GM04503 (cell line): ENCODE results near the gene MYRFL.
"Not testable (repeated sequence)": the region's sequence is repeated elsewhere in the genome, so short reads cannot be mapped to it uniquely, and the experiment has no call there.

ENCODE experiments used
- DNase-seq: peaks from one replicate; pipeline ENCODE4 v3.0.0-alpha.2; 2012; ENCODE audit warnings: low read depth

MYRFL gene

DNA sequence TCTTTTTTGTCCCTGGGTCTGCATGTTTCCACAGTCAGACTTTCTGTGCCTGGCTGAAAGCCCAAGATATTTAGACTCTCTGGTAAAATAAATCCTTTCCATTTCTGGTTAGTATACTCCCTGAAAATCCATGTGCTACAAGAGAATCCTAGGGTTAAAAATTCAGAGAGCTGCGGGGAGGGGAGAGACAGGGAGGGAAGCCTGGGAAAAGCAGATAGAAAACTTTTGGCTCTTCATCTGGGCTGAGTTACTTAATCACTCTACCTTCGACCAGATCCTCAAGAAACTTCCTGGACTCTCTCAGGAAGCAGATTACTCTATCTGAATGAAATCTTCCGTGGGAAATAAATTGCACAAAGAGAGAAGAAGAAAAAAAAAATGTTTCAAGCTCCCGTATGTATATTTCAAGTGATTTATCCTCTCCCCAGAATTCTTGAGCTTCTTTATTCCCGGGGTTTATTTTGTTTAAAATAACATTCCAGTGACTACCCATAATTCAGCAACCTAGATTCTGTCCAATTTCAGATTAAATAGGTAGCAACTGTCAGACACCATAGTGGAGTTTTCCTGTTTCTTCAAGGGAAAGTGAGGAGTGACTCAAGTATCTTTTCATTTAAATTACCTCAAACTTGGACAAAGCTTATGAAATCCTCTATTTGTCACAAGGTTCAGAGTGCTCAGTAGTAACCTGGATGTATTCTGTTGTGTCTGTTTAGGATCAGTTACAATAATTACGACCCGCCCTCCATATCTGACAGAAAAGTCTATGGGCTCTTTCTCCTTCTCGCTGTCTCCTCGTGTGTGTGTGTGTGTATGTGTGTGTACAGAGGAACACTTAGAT is 163.7 kb downstream of the MYRFL start:
- DNase-seq, result peak; percentile 59

DNA sequence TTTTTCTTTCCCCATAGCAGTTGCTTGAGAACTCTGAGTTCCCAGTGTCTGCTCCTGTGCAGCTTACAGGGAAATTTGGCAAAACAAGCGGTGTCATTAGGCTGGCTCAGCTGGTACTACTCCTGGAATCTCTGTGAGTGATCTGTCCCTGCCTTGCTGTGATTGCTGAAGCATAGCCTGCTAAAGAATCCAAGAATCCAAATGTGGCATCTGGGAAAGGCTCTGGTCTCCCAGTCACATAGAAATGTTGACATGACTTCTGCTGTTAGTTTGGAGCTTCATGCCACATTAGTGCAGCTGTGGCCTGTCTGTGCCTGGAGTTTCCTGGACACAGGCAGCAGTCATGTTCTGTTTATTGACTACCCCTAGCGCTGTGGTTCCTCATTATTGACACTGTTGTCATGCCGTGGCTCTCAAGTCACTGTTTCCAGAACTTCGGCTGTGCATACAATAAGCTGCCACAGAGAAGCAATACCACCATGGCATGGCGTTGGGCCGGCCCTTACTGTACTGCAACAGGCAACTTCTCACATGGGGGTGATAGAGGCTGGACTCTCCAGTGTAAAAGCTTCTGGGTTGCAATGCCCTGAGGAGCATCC is 166.8 kb downstream of the MYRFL start:
- DNase-seq, result no peak

DNA sequence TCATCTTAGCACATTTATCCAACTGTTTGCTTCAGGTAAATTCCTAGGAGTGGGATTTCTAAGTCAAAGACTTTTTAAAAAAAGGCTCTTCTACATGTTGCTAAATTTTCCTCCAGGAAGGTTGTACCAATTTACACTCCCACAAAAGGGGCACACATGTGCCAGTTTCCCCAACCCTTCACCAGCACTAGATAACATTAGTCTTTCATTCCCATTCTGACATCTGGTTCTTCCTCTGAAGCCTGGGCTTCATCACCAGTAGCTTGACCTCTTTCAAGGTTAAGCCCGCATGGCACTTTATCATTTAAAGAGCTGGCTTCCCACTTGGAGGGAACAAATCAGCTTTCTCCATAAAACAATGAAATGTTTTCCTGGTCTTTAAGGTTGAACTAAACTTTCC is 168.4 kb downstream of the MYRFL start:
- DNase-seq, result no peak

DNA sequence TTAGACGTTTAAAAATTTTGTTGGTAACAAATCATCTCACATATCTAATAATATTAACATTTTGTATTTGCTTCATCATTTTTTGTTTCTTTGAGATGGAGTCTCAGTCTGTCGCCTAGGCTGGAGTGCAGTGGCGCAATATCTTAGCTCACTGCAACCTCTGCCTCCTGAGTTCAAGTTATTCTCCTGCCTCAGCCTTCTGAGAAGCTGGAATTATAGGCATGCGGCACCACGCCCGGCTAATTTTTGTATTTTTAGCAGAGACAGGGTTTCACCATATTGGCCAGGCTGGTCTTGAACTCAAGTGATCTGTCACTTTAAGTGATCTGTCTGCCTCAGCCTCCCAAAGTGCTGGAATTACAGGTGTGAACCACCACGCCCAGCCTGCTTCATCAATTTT is 169.1 kb downstream of the MYRFL start:
- DNase-seq, result not testable (repeated sequence)

DNA sequence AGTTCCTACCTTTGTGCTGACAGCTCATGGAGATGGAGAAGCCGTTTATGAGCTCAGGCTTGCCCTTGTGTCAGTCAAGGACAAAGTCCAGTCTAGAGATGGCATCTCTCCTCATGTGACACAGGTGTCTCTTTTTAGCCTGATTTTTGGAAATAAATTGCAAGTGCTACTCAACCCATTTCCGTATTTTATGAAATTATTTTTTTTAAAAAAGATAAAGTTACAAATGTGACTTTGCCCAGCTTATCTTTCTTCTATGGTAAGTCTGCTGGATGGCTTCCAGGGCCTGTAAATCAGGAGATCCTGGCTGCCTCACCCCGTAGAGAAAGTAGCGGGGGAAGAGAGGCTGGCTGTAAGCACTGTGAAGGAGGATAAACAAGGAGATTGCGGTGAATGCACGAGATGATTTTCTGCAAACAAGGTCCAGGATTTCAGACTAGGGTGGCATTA is 169.7 kb downstream of the MYRFL start:
- DNase-seq, result no peak

DNA sequence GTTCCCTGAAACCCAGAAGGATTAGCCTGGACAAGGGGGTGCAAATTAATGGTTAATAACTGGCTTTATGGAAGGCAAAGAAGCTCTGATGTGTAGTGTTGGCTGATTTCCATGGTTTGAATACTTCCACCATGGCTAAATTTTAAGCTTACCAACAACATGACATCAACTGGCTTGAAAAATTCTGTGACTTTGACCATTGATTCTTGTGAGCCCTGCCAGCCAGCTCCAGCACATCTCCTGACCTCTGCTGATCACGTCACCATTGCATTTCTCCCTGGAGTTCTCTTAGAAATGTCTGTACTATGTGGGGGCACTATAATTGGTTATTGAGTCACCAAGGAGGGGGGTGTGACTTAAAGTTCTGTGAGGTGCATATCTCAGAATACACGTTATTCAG is 171.2 kb downstream of the MYRFL start:
- DNase-seq, result no peak

DNA sequence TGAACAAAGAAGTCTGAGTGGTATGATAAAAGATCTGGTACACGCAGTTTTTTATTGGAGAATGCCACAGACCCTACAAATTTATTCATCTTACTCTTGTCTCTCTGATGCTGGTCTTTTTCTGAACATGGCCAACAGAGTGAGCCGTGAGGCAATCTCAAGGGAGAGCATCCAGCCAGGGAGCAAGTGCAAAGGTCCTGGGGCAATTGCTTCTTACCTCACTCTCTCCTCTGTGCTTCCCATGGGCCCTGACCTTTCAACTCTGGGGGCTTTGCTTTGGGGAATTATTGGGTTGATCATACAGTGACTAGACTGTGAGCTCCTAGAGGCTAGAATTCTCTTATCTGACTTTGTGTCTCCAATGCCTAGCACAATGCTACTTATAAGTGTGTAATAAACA is 171.7 kb downstream of the MYRFL start:
- no peak for DNase-seq

DNA sequence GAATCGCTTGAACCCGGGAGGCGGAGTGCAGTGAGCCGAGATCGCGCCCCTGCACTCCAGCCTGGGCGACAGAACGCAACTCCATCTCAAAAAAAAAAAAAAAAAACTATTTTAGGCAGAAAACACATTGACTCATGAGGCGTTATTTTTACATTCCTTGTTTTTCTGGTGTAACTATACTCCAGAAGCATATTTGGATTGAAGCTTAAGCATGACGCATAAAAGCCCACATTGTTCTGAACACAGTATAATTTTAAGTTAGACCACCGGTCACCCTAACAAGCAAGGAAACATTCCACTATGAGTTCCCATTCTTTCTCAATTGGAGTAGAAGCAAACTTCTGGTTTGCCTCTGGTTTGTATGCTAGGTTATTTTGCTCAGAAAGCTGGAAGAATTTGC is 173.0 kb downstream of the MYRFL start:
- DNase-seq, result no peak

DNA sequence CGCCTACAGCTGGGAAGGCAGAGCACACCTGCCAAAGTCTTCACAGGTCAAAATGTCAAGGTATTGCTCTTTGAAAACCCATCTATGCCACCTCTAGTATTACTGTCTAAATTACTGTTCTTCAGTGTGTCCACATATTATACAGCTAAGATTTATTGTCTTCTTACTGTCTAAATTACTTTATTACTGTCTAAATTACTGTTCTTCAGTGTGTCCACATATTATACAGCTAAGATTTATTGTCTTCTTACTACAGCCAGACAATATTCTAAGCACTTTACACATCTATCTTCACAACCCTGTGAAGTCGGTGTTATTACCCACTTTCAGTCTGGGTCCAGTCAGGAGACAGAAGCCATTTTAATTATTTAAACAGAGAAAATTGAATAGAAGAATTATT is 173.9 kb downstream of the MYRFL start:
- no peak for DNase-seq

DNA sequence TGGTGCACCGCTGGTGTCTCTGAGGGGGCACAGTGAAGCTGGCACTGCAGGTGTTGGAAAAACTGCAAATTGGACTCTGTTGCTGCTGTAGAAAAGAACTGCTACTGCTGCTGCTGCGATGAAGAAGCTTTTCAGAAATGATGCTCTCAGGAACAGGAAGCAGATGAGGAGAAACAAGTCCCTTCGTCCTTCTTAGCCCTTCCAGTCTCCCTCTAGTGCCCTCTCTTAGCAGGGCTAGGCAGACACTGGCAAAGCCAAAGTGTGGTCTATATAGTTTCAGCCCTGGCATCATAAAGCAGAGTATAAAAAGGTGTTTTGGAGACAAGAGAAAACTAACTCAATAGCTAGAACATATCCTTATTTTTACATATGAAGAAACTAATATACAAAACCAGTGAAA is 174.5 kb downstream of the MYRFL start:
- no peak for DNase-seq

DNA sequence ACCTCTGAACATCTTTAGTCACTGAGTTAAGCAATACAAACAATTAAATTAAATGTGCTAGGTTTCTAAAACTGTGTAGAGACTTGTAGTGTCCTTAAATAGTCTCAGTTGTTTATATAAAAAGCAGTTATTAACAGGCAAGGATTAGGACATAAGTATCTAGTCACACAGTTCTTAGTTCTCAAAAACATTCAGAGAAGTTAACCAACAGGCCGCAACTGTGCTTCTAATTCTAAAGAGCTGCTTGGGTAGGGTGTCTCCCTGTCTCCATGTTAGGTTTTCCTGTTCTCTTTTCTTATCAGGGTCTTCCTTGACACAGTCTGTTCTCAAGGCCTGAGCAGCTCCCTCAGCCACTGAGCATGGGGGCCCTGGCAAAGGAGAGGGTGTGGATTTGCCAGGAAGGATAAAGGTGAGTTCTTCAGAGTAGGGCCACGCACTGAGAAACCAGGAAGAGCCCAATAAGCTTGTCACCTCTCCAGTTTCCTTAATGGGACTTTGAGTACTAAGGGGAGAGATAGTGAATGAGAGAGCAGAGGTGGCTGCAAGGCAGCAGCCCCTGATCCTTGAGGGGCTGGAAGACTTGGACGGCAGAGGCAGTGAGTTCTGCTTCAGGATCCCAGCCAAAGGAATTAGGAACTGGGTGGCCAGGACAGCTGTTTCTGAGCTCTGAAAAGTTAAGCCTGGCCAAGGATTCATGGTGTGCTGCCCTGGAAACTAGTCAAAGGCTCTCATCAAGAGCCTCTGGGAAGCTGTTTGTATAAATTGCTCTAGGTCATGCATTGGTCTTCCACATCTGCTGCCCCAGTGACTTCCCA is 177.3 kb downstream of the MYRFL start:
- DNase-seq, result no peak

DNA sequence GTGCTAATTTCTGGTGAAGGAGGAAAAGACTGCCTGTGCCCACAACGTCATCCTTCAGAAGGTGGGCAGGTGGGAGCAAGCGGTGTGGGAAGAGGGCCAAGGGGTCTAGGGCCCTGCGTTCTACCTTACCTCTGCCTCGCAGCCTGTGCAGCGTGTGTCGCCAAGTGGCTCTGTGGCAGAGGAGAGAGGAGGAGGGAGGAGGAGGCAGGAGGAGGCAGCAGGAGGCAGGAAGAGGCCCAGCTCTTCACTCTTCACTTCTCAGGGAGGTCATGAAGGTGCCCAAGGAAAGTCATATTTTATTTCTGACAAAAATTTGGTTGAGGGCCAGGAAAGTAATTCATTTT is 177.9 kb downstream of the MYRFL start:
- DNase-seq, result no peak

DNA sequence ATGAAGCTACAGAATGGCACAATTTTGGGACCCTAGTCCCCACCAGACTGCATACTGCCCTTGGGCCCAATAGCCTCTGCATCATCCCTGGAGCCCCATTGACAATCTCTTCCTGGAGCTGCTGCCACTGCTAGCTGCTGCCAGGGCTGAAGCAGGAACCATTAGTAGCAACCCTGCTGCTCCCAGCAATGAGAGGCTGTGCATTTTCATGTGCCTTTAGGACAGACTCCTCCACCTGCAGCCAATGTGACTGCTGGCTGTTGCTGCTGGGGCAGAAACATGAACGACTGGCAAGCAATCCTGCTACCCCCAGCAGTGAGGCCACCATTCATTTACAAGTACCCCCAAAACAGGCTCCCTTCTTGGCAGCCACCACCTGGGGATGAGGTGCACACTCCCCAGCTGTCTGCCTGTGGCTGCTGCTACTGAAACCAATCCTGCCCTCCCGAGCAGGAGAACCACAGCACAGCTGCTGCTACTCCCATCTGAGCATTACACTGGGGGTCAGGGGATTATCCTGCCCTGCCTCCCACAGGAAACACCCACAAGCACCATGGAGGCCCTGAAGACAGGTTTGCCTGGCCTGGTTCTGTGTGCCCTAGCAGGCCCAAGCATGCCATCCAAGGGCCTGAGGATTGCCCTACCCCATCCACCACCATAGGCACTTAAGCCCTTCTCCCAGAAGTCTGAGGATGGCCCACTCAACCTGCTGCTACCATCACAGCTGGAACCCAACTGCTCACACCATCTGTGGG is 181.0 kb downstream of the MYRFL start:
- no peak for DNase-seq

DNA sequence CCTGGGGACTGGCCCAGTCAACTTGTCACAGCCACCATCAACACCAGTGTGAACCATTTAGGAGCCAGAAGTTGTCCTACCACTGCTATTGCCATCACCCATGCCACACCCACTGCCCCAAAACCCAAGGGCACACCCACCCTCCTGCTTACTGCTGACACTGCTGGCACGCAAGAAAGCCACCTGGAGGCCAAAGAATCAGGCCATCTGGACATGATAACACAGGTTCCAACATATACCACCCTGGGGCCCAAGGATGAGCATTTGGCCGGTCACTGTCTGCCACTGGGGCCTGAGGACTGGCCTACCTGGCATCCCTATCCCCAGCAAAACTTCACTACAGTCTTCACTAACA is 181.6 kb downstream of the MYRFL start:
- no peak for DNase-seq

DNA sequence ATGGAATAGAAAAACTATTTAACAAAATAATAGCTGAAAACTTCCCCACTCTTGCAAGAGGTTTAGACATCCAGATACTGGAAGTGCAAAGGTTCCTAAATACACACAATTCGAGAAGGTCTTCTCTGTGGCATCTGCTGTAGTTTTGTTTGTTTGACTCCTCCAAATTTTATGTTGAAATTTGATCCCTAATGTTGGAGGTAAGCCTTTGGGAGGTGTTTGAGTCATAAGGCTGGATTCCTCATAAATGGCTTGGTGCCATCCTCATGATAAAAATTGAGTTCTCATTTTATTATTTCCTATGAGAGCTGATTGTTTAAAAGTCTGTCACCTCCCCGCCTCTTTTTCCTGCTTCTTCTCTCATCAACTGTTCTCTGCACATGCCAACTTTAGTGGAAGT is 182.7 kb downstream of the MYRFL start:
- no peak for DNase-seq
